Body of pancreas (tissue), 4 donors: Measurements from ENCODE around the gene CDKN1A. TPM values are rescaled to one million over a fixed set of nuclear protein-coding genes. Genes with fewer than 3 reads are reported as not detected.

Experiments
- ATAC-seq: fragments of 150-250 bp; one replicate; pipeline ENCODE4 v1.9.1; 2016
- DNase-seq, 4 donors: peaks; one replicate each; pipeline ENCODE4 v3.0.0-alpha.2; 2019
- H3K27ac ChIP-seq, 4 donors: fragments of 200-600 bp; sonication (generic); 1 replicate in 3 of 4; 2 replicates in 1 of 4; pipeline versions ENCODE4 v1.5.1 to v1.6.1; 2016 to 2019; ENCODE audit warnings: mild to moderate bottlenecking in 1 of 4, mixed read lengths in 1 of 4, moderate library complexity in 1 of 4
- H3K27me3 ChIP-seq, 2 donors: fragments of 200-600 bp; sonication (generic); one replicate each; pipeline ENCODE4 v1.6.0; 2016; ENCODE audit warnings: mild to moderate bottlenecking in 1 of 2
- H3K36me3 ChIP-seq, 2 donors: fragments of 200-600 bp; sonication (generic); replicated peaks in 1 of 2; 2 replicates each; pipeline ENCODE4 v1.5.1; 2016; ENCODE audit warnings: low read depth in 2 of 2; ENCODE audit not compliant: insufficient read depth in 1 of 2
- H3K4me1 ChIP-seq: fragments of 200-600 bp; sonication (generic); one replicate; pipeline ENCODE4 v1.6.0; 2016
- H3K4me3 ChIP-seq, 2 donors: fragments of 200-600 bp; sonication (generic); 1 replicate in 1 of 2; 2 replicates in 1 of 2; pipeline ENCODE4 v1.5.1; 2016 to 2019
- H3K9me3 ChIP-seq, 3 donors: fragments of 200-600 bp; sonication (generic); 1 replicate in 2 of 3; 2 replicates in 1 of 3; pipeline ENCODE4 v1.5.1; 2016
- POLR2A ChIP-seq, 3 donors: fragments of 450-650 bp; IDR thresholded peaks; one replicate each; pipeline ENCODE4 v1.6.1; 2016; ENCODE audit warnings: antibody characterized with exemption in 3 of 3, mild to moderate bottlenecking in 2 of 3
- WGBS, 2 donors: methylation state at CpG; one replicate each; pipeline ENCODE4 v1.1.5; 2017; 5-methylcytosine and 5-hydroxymethylcytosine counted together
- intact Hi-C: fragments of 100-400 bp; cut with DNase I; formaldehyde crosslinking; loops from one replicate; pipeline ENCODE4 v1.15.1; 2023
- total RNA-seq, 2 donors: library from RNA; depleted of rRNA; stranded (reverse); fragments of >200 nt; gene quantifications; one replicate each; pipeline ENCODE4 v1.1.0, GENCODE V29; 2016
- TF ChIP-seq, protein P1 (sequence below), 7 experiments: fragments of 450-650 bp in 4 of 7; fragments of 200-600 bp in 3 of 7; sonication (generic) in 3 of 7; IDR thresholded peaks; one replicate each; pipeline ENCODE4 v1.5.1; 2016 to 2019; ENCODE audit warnings: antibody characterized with exemption in 7 of 7

The CDKN1A gene
- total RNA-seq, 2 donors from 2014 or later, result 75.2 to 84.3 TPM

- intact Hi-C loops, result no loop called here
- Histone ChIP-seq H3K36me3 (no peaks in the 10 kb centered on the region), H3K4me3 (no peak overlapping the region), H3K27ac (peak overlapping the region in 3 of 4 donors; percentile 12 to 99 (median 52)), H3K4me1 (peaks cover 35% of the 10 kb centered on the region), H3K27me3 (no peaks in the 10 kb centered on the region), H3K9me3 (no peaks in the 10 kb centered on the region)
- 62 to 65% methylated on average over 4 of the region's 4 CpGs for WGBS, 2 donors
- DNase-seq, result peak in 1 of 4 donors; percentile 64
- TF ChIP-seq POLR2A (IDR thresholded peaks at IDR 0.05), result peak in 1 of 3 donors; percentile 33
- TF ChIP-seq, protein P1, sequence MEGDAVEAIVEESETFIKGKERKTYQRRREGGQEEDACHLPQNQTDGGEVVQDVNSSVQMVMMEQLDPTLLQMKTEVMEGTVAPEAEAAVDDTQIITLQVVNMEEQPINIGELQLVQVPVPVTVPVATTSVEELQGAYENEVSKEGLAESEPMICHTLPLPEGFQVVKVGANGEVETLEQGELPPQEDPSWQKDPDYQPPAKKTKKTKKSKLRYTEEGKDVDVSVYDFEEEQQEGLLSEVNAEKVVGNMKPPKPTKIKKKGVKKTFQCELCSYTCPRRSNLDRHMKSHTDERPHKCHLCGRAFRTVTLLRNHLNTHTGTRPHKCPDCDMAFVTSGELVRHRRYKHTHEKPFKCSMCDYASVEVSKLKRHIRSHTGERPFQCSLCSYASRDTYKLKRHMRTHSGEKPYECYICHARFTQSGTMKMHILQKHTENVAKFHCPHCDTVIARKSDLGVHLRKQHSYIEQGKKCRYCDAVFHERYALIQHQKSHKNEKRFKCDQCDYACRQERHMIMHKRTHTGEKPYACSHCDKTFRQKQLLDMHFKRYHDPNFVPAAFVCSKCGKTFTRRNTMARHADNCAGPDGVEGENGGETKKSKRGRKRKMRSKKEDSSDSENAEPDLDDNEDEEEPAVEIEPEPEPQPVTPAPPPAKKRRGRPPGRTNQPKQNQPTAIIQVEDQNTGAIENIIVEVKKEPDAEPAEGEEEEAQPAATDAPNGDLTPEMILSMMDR (IDR thresholded peaks at IDR 0.05), result no peak
- no peak for ATAC-seq
These were observed 2.1 kb upstream of the CDKN1A start for GRCh38 chr6:36676141-36677058.

- ATAC-seq, result no peak
- Histone ChIP-seq H3K27ac (peak overlapping the region; percentile 50 to 99 (median 96)), H3K4me3 (no peak overlapping the region), H3K27me3 (no peaks in the 10 kb centered on the region), H3K36me3 (no peaks in the 10 kb centered on the region), H3K4me1 (peaks cover 43% of the 10 kb centered on the region), H3K9me3 (no peaks in the 10 kb centered on the region)
- 66 to 73% methylated on average over 7 of the region's 7 CpGs for WGBS, 2 donors
- intact Hi-C loops, result no loop called here
- DNase-seq, result no peak
- TF ChIP-seq, protein P1 (IDR thresholded peaks at IDR 0.05), result no peak
- no peak for TF ChIP-seq POLR2A (IDR thresholded peaks at IDR 0.05)
These were observed 1.3 kb upstream of the CDKN1A start for GRCh38 chr6:36677059-36677749.

DNA sequence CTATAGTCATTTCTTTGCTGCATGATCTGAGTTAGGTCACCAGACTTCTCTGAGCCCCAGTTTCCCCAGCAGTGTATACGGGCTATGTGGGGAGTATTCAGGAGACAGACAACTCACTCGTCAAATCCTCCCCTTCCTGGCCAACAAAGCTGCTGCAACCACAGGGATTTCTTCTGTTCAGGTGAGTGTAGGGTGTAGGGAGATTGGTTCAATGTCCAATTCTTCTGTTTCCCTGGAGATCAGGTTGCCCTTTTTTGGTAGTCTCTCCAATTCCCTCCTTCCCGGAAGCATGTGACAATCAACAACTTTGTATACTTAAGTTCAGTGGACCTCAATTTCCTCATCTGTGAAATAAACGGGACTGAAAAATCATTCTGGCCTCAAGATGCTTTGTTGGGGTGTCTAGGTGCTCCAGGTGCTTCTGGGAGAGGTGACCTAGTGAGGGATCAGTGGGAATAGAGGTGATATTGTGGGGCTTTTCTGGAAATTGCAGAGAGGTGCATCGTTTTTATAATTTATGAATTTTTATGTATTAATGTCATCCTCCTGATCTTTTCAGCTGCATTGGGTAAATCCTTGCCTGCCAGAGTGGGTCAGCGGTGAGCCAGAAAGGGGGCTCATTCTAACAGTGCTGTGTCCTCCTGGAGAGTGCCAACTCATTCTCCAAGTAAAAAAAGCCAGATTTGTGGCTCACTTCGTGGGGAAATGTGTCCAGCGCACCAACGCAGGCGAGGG is 594 bp upstream of the CDKN1A start:
- H3K4me1 ChIP-seq, result peaks cover 51% of the 10 kb centered on the region
- DNase-seq, result no peak
- peak overlapping the region; percentile 20 to 99 (median 96) for H3K27ac ChIP-seq
- no peak overlapping the region for H3K4me3 ChIP-seq
- ATAC-seq, result no peak
- intact Hi-C loops, result no loop called here
- no peaks in the 10 kb centered on the region for H3K9me3 ChIP-seq
- 10 to 16% methylated on average over 10 of the region's 10 CpGs for WGBS, 2 donors
- H3K27me3 ChIP-seq, result no peaks in the 10 kb centered on the region
- H3K36me3 ChIP-seq, result no peaks in the 10 kb centered on the region
- no peak for TF ChIP-seq POLR2A (IDR thresholded peaks at IDR 0.05)
- TF ChIP-seq, protein P1 (IDR thresholded peaks at IDR 0.05), result no peak

GRCh38 chr6:36679043-36679833 is 724 bp downstream of the CDKN1A start:
- WGBS, 2 donors, result 1 to 3% methylated on average over 13 to 59 of the region's 61 CpGs
- intact Hi-C loops, result no loop called here
- peak; percentile 44 for ATAC-seq

More at GRCh38 chr6:36679043-36679833, 724 bp downstream of the CDKN1A start:
- Histone ChIP-seq H3K27ac (peak overlapping the region; percentile 96 to 100 (median 98)), H3K9me3 (no peaks in the 10 kb centered on the region), H3K36me3 (peaks cover 2% of the 10 kb centered on the region in 2 donors), H3K4me1 (peaks cover 64% of the 10 kb centered on the region), H3K27me3 (no peaks in the 10 kb centered on the region), H3K4me3 (peak overlapping the region; percentile 40 to 73)
- TF ChIP-seq POLR2A (IDR thresholded peaks at IDR 0.05), result peak in 1 of 3 donors; percentile 43
- TF ChIP-seq, protein P1 (IDR thresholded peaks at IDR 0.05), result peak in 1 of 7 experiments; percentile 5
- peak; percentile 83 to 88 (median 86) for DNase-seq
